OCI-LY7 (cell line): Measurements from ENCODE around the gene TEX28.

ENCODE experiments used
- EZH2phosphoT487 ChIP-seq: fragments of 200-600 bp; sonication (generic); IDR thresholded peaks from 2 replicates; pipeline ENCODE4 v1.6.1; 2018; ENCODE audit warnings: low read depth, borderline replicate concordance, mild to moderate bottlenecking, mixed run types, antibody characterized with exemption, low read length, moderate library complexity, mixed read lengths
- TF ChIP-seq, protein P1 (sequence below): fragments of 200-600 bp; sonication (generic); conservative IDR thresholded peaks from 2 replicates; pipeline ENCODE4 v1.5.1; 2014; ENCODE audit warnings: mild to moderate bottlenecking, antibody characterized with exemption, low read length, moderate library complexity, mixed read lengths

DNA sequence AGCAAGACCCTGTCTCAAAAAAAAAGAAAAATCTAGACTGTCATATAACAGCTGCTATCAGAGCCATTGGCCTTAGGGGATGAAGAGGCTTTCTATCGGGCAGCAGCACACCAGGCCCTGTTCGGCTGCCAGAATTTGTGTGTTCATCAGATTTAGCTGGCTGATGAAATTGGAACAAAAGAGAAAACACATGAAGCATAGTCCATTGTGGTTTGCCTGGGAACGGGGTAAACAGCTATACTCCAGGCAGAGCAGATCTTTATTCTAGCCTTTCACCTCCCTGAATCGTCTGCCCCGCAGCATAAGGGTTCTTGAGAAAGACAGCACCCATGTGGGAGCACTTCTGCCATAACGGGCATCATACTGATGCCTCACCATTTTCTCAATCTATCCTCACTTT, 12.3 kb upstream of the TEX28 start:
- TF ChIP-seq, protein P1, sequence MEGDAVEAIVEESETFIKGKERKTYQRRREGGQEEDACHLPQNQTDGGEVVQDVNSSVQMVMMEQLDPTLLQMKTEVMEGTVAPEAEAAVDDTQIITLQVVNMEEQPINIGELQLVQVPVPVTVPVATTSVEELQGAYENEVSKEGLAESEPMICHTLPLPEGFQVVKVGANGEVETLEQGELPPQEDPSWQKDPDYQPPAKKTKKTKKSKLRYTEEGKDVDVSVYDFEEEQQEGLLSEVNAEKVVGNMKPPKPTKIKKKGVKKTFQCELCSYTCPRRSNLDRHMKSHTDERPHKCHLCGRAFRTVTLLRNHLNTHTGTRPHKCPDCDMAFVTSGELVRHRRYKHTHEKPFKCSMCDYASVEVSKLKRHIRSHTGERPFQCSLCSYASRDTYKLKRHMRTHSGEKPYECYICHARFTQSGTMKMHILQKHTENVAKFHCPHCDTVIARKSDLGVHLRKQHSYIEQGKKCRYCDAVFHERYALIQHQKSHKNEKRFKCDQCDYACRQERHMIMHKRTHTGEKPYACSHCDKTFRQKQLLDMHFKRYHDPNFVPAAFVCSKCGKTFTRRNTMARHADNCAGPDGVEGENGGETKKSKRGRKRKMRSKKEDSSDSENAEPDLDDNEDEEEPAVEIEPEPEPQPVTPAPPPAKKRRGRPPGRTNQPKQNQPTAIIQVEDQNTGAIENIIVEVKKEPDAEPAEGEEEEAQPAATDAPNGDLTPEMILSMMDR, result no peak
- no peak for TF ChIP-seq EZH2phosphoT487
